Common myeloid progenitor, CD34-positive (primary cell): ENCODE measurements around the gene OR5K4.
A peak's percentile ranks its signal among the peaks of the same experiment; 100 is the strongest.

Source experiments
- CTCF ChIA-PET: fragments of 350-600 bp; sonication (Branson Sonifier 250); formaldehyde crosslinking; loops from one replicate; lab custom pipeline; 2021; ENCODE audit warnings: antibody characterized with exemption; lab: Charles Lee
- POLR2A ChIA-PET: fragments of 350-600 bp; sonication (Branson Sonifier 250); formaldehyde crosslinking; loops from one replicate; lab custom pipeline; 2021; ENCODE audit warnings: antibody characterized with exemption; lab: Charles Lee
- DNase-seq, 3 donors: peaks; one replicate each; pipeline versions ENCODE4 v3.0.0 to v3.0.0-alpha.2; 2013
- H3K27ac ChIP-seq, 2 experiments: 1 replicate in 1 of 2; 2 replicates in 1 of 2; pipeline ENCODE4 v1.7.0; 2013; ENCODE audit warnings: inconsistent platforms in 2 of 2, low read length in 2 of 2, mild to moderate bottlenecking in 2 of 2, low read depth in 1 of 2, moderate library complexity in 1 of 2; ENCODE audit not compliant: severe bottlenecking in 2 of 2, insufficient read depth in 1 of 2, poor library complexity in 1 of 2
- H3K27me3 ChIP-seq, 5 experiments: replicated peaks in 2 of 5; 1 replicate in 3 of 5; 2 replicates in 2 of 5; pipeline versions ENCODE4 v1.6.1 to v1.7.0; 2013; ENCODE audit warnings: low read length in 4 of 5, mild to moderate bottlenecking in 2 of 5, moderate library complexity in 2 of 5, inconsistent platforms in 1 of 5; ENCODE audit not compliant: insufficient read depth in 5 of 5, control insufficient read depth in 4 of 5
- H3K36me3 ChIP-seq, 4 experiments: 1 replicate in 2 of 4; 2 replicates in 2 of 4; pipeline versions ENCODE4 v1.6.1 to v1.7.0; 2013; ENCODE audit warnings: low read length in 3 of 4, control low read depth in 1 of 4, mild to moderate bottlenecking in 1 of 4; ENCODE audit not compliant: control insufficient read depth in 4 of 4, insufficient read depth in 4 of 4
- H3K4me1 ChIP-seq, 4 experiments: 1 replicate in 3 of 4; 2 replicates in 1 of 4; pipeline versions ENCODE4 v1.6.1 to v1.7.1; 2013; ENCODE audit warnings: low read length in 3 of 4, mild to moderate bottlenecking in 3 of 4, control low read depth in 1 of 4, inconsistent platforms in 1 of 4, moderate library complexity in 1 of 4; ENCODE audit not compliant: control insufficient read depth in 4 of 4, insufficient read depth in 4 of 4; ENCODE audit errors: control extremely low read depth in 1 of 4
- H3K4me3 ChIP-seq, 7 experiments: 1 replicate in 4 of 7; 2 replicates in 3 of 7; pipeline versions ENCODE4 v1.5.1 to v1.7.0; 2013; ENCODE audit warnings: mild to moderate bottlenecking in 7 of 7, low read length in 6 of 7, moderate library complexity in 6 of 7, inconsistent platforms in 2 of 7, low read depth in 2 of 7, control low read depth in 1 of 7; ENCODE audit not compliant: insufficient read depth in 4 of 7, control insufficient read depth in 1 of 7; ENCODE audit errors: extremely low read depth in 1 of 7
- H3K9me3 ChIP-seq, 5 experiments: 1 replicate in 4 of 5; 2 replicates in 1 of 5; pipeline versions ENCODE4 v1.6.1 to v1.7.1; 2013; ENCODE audit warnings: low read length in 4 of 5, mild to moderate bottlenecking in 2 of 5, inconsistent platforms in 1 of 5, low read depth in 1 of 5, moderate library complexity in 1 of 5; ENCODE audit not compliant: control insufficient read depth in 4 of 5, insufficient read depth in 2 of 5; ENCODE audit errors: control extremely low read depth in 1 of 5
- WGBS: methylation state at CpG from one replicate; pipeline ENCODE4 v1.1.5; 2013; ENCODE audit not compliant: insufficient coverage; 5-methylcytosine and 5-hydroxymethylcytosine counted together

Gene OR5K4

GRCh38 chr3:98343647-98344507, 9.8 kb upstream of the OR5K4 start:
- H3K4me3 ChIP-seq = no peak overlapping the region
- H3K36me3 ChIP-seq = no peaks in the 10 kb centered on the region
- ChIA-PET POLR2A (no interaction called here), CTCF (interaction anchor here (1.0 to 2.4 kb wide), 2 partner anchors 14 to 303 kb away, joined by 3 to 8 read pairs; no protein-coding TSS in a partner anchor)
- peaks cover 0 to 3% (median 0%) of the 10 kb centered on the region in 5 experiments for H3K27me3 ChIP-seq
- WGBS = 79% methylated on average over 4 of the region's 13 CpGs
- no peak overlapping the region for H3K27ac ChIP-seq
- peak; percentile 34 to 68 (median 53) for DNase-seq
- peaks cover 0 to 5% (median under 1%) of the 10 kb centered on the region in 4 experiments for H3K4me1 ChIP-seq
- H3K9me3 ChIP-seq = no peaks in the 10 kb centered on the region

- no peak overlapping the region for H3K27ac ChIP-seq
- no peak for DNase-seq
- H3K36me3 ChIP-seq = no peaks in the 10 kb centered on the region
- H3K27me3 ChIP-seq = no peaks in the 10 kb centered on the region
- no peaks in the 10 kb centered on the region for H3K9me3 ChIP-seq
- no peak overlapping the region for H3K4me3 ChIP-seq
- ChIA-PET POLR2A (no interaction called here), CTCF (no interaction called here)
- WGBS = no CpG with 5 or more reads among the region's 3 CpGs
- peaks cover 0 to 5% (median under 1%) of the 10 kb centered on the region in 4 experiments for H3K4me1 ChIP-seq
Observed at GRCh38 chr3:98350082-98350481, 3.6 kb upstream of the OR5K4 start.

- POLR2A ChIA-PET = no interaction called here
- no peak for DNase-seq
- H3K4me3 ChIP-seq = no peak overlapping the region
- H3K9me3 ChIP-seq = peaks cover 0 to 12% (median 0%) of the 10 kb centered on the region in 5 experiments
- CTCF ChIA-PET = no interaction called here
- no peaks in the 10 kb centered on the region for H3K36me3 ChIP-seq
- H3K27ac ChIP-seq = no peak overlapping the region
- no peaks in the 10 kb centered on the region for H3K4me1 ChIP-seq
- H3K27me3 ChIP-seq = no peaks in the 10 kb centered on the region
Observed at GRCh38 chr3:98359250-98359649, 5.6 kb downstream of the OR5K4 start.

GRCh38 chr3:98359993-98360675, 6.5 kb downstream of the OR5K4 start:
- 100% methylated on average over 1 of the region's 1 CpG for WGBS
- Histone ChIP-seq H3K27me3 (no peaks in the 10 kb centered on the region), H3K9me3 (peaks cover 0 to 12% (median 0%) of the 10 kb centered on the region in 5 experiments), H3K4me3 (no peak overlapping the region), H3K27ac (no peak overlapping the region), H3K36me3 (no peaks in the 10 kb centered on the region), H3K4me1 (no peaks in the 10 kb centered on the region)
- ChIA-PET CTCF (interaction anchor here (1.0 kb wide), 1 partner anchor 210 kb away, joined by 3 read pairs; no protein-coding TSS in a partner anchor), POLR2A (no interaction called here)
- no peak for DNase-seq

- Histone ChIP-seq H3K9me3 (peaks cover 0 to 12% (median 0%) of the 10 kb centered on the region in 5 experiments), H3K27me3 (no peaks in the 10 kb centered on the region), H3K4me3 (no peak overlapping the region), H3K27ac (no peak overlapping the region), H3K4me1 (no peaks in the 10 kb centered on the region), H3K36me3 (no peaks in the 10 kb centered on the region)
- no peak for DNase-seq
- POLR2A ChIA-PET = no interaction called here
- 100% methylated on average over 3 of the region's 3 CpGs for WGBS
- CTCF ChIA-PET = interaction anchor here (1.0 kb wide), 1 partner anchor 210 kb away, joined by 3 read pairs; no protein-coding TSS in a partner anchor
Observed at GRCh38 chr3:98360681-98361080, 7.0 kb downstream of the OR5K4 start.

- ChIA-PET POLR2A (no interaction called here), CTCF (interaction anchor here (1.0 kb wide), 1 partner anchor 209 kb away, joined by 3 read pairs; no protein-coding TSS in a partner anchor)
- H3K27ac ChIP-seq = no peak overlapping the region
- WGBS = 100% methylated on average over 2 of the region's 2 CpGs
- DNase-seq = no peak
- no peaks in the 10 kb centered on the region for H3K4me1 ChIP-seq
- no peaks in the 10 kb centered on the region for H3K36me3 ChIP-seq
- no peaks in the 10 kb centered on the region for H3K27me3 ChIP-seq
- peaks cover 0 to 12% (median 0%) of the 10 kb centered on the region in 5 experiments for H3K9me3 ChIP-seq
- no peak overlapping the region for H3K4me3 ChIP-seq
Observed at GRCh38 chr3:98361289-98361688, 7.6 kb downstream of the OR5K4 start.
